NCI-H446 (cell line): ENCODE measurements around the gene SPAG16.
"Not testable (repeated sequence)": the region's sequence is repeated elsewhere in the genome, so short reads cannot be mapped to it uniquely, and the experiment has no call there.

Experiments used
- DNase-seq, 2 experiments: peaks; one replicate each; lab custom pipeline; 2025; lab: John Stamatoyannopoulos, UW

The SPAG16 gene

DNA sequence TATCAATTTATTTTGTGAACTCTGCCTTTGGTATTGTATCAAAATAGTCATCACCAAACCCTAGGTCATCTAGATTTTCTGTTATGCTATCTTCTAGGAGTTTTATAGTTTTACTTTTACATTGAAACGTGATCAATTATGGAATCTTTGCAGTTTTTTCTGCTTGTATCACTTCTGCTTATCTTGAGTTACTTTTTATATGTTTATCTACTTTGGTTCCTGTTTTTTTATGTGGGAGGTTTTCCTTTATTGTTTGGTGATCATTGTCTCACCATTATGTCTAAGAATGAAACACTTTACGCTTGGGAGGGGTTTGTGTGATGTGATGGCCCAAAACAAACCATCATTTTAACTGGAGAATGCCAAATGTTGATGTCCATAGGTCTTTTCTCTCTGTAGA, 261.2 kb downstream of the SPAG16 start:
- DNase-seq, result no peak

DNA sequence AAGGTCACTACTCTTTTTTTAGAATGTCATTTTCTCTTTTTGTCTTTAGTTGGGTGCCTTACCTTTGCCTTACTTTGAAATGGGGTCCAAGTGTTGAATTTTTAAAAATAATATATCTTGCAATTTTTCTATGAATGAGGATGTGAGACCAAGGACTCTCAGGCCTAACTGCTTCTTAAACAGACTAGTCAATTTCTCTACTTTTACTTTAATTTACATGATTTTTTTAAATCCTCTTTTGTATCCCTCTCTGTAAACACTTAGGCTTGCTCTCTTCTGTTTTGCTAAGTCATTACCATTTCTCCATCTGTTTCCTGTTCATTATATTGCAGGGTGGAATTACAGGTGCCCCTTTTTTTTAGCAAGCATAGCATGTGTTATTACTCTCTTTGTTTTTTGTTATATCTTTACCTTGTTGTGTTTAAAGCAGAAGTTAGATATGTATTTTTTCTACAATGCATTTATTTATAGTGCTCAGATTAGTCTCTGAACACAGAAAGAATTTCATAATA, 261.8 kb downstream of the SPAG16 start:
- DNase-seq, result no peak

DNA sequence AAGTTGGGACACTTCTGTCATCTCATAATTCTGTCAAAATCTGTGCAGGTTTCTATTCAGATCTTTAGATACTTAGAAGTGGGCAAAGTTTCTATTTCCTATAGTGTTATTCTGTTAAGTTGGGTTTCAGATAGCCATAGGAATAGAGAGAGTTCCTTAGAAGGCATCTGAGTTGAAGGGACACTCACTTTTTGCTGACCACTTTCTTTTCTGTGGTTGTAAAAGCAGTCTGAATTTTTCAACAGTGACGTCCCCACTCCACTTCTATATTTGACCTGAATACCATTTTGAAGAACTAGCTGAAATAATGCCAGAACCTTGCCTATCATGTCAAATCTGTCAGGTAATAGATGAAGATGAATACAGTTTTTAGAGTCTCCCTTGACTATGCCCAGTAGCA, 267.3 kb downstream of the SPAG16 start:
- no peak for DNase-seq

DNA sequence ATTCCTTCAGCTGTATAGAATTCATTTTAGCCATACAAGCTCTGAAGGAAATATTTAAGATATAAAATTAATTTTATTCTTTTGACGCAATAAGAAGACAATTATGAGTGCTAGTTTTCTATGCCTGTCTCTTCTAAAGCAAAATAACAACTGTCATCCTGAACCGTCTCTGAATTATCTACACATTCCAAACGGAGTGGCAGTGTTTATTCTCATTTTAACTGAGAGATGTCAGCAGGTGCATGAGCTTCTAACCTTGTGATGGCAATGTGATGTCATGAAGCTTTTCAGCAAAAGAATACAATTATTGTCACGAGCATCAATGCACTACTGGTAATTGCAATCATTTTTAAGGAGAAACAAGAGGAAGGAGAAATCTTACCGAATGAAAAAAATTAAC, 274.8 kb downstream of the SPAG16 start:
- no peak for DNase-seq

DNA sequence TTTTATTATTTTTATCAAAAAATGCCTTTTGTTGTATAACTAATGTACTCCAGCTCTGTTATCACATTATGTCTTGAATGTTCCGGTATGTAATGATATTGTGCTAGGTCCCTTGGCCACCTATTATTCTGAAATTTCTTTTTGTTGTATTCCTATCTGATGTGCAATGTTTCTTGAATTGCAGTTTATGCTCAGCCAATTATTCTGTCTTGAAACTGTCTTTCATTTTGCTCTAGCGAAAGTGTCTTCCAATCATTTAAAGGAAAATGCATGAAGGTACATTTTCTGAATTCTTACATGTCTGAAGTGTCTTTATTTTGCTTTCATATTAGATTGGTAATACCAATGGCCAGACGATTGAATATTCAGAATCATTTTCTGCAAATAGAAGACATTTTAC, 277.5 kb downstream of the SPAG16 start:
- no peak for DNase-seq

DNA sequence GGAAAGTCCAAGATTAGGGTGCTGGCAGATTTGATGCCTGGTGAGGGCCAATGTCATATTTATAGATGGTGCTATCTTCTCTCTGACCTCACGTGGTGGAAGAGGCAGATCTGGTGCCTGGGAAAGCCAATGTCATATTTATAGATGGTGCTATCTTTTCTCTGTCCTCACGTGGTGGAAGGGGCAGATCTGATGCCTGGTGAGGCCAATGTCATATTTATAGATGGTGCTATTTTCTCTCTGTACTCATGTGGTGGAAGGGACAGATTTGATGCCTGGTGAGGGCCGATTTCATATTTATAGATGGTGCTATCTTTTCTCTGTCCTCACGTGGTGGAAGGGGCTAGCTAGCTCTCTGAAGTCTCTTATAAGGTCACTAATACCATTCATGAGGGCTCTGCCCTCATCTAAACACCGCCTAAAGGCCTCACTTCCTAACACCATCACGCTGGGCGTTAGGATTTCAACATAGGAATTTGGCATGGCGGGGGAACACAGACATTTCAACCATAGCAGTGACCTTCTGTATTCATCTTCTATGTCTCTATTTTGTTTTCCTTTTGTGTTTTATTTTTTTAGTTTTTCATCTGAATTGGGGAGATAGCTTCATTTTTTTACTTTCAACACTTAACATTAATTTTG, 278.4 kb downstream of the SPAG16 start:
- DNase-seq, result no peak

DNA sequence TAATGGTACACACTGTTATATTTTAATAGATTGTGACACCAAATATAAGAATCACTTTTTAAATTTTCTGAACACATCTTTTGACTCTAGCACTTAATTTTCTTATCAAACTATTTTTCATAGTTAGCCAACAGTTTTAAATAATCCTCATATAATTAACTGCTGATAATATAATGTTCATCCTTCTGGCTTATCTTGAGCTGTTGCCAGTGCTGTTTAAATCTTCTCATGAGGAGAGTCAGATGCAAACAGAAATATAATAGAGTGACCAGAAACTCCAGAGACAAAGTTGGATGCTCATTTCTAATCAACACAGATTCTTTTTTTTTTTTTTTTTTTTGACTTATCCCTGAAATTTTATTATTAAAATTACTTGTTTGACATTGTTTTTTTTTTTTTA, 282.6 kb downstream of the SPAG16 start:
- no peak for DNase-seq

DNA sequence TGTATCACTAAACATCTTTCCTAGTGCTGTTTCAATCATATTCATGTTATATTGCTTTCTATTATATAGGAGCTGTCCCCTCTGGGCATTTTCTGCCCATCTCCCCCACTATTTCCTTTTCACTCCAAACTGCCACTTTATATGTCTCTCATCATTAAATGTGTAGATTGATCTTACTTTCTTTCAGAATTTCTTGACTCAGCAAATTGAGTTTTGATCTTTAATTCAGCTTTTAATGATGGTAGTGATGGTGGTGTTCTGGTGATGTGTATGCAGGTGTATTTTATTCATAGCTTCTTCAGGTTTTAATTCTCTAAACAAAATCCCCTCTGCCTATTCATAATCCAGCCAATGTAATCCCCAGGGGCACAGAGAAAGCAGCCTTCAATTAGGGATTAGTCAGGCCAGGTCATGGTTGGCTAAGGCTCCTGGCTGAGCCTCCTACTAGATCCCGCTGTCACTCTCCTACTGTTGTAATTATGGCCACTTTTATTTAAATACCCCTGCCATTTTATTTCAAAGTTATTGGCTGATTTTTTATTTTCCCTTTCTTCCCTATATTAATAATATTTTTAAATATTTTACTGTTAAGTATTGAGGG, 325.4 kb downstream of the SPAG16 start:
- DNase-seq, result no peak

DNA sequence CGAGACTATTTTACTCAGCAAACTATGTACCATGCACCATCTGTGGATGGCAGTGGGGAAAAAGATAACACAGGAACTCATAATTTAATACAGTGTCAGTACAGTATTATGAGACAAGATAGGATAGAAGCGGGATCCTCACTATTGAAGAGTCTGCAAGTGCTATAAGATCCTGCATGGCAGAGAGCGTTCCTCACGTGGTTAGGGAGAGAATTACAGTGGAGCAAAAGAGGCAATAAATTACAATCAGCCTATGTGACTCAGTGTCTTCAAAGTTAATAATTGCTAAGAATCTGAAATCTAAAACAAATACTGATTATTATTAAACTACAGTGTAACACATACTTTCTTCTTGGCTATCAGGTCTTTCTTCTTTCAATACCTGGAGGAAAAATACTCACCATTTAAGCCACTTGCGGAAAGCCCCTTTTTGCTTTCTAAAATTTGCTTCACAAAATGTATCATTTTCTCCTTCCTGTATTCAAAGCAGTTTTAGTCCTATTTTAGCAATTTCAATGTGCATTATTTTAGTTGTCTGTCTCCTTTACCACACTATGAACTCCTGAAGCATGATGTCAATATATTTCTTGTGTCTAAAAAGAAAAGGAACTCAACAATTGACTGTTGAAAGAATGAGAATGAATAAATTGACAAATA, 342.9 kb downstream of the SPAG16 start:
- no peak for DNase-seq

DNA sequence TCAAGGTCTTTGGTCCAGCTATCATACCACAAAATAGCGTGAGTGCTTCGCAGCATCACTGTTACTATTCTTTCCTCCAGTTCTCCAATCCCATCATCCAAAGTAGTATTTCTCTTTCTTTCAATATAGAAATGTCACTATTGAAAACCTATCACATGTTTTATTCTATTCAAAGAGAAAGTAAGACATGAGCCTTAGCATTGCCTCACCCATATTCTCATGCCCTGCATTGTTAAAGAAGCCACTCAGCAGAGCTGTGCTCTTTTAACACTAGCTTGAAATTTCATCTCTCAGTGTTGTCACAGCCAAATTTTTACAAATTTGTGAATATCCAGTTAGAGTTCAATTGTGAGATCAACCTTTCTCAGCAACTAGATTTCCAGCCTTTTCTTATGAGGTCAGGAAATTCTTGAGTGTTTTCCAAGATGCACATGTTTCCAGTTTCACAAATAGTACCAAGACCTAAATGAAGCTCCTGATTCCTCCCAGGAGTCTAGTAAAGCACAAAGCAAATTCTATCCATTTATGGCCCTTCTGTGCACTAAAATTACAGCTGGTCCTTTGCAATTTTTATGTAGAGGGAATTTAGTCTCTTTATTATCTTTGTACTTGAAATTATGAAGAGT, 343.7 kb downstream of the SPAG16 start:
- DNase-seq, result no peak

DNA sequence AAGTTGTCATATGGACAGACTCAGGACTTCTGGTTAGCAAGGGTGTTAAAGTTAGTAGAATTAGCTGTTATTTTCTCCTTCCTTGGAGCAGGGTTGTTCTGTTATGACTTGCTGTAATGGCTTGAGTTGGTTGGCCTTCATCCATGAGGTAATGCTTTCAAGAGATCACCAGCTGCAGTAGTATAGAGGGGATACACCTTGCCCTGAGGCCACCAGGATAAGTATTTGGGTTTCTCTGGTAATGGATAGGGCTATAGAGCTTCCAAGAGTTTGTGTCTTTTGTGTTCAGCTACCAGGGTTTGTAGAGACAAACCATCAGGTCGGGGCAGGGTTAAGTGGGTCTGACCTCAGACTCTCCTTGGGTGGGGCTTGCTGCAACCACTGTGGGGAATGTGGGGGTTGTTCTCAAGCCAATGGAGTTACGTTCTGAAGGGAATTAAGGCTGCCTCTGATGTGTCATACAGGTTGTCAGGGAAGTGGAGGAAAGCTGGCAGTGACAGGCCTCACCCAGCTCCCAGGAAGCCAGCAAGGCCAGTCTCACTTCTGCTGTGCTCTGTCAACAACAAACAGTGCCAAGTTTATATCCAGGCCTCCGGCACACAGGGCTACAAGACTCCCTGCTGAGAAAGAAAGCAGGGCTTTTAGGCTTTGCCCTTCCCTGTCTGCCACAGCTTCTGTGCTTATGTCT, 356.6 kb downstream of the SPAG16 start:
- DNase-seq, result peak in 1 of 2 experiments; percentile 18

DNA sequence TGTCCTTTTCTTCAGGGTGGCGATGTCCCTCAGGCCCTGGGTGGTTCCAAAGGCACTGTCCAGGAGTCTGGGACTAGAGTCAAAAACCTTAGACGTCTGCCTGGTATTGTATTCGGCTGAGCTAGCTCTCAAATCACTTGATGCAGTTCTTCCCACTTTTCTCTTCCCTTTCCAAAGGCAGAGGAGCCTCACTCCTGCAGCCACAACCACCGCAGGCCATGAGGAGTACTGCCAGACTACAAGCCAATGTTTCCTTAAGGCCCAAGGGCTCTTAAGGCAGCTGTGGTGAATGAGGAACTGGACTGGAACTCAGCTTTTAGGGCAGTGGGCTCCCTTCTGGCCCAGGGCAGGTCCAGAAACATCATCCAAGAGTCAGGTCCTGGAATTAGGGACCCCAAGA, 360.7 kb downstream of the SPAG16 start:
- no peak for DNase-seq

DNA sequence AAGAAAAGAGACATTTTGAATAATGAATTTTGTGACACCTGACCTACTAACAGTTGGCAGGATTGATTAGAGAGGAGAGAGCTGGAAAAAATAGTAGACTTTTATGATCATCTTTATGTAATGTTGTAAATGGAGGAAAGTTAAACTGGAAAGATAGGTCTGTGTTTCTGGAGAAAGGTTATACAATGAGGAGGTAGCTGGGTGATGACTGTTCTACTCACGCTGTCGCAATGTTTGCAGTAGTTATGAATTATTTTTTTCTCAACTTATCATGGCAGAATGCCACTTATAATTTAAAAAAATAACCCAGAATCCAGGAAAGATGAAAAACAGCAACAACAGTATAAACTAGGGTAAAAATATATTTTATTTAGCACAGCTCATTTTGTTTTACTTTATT, 364.9 kb downstream of the SPAG16 start:
- DNase-seq, result no peak

DNA sequence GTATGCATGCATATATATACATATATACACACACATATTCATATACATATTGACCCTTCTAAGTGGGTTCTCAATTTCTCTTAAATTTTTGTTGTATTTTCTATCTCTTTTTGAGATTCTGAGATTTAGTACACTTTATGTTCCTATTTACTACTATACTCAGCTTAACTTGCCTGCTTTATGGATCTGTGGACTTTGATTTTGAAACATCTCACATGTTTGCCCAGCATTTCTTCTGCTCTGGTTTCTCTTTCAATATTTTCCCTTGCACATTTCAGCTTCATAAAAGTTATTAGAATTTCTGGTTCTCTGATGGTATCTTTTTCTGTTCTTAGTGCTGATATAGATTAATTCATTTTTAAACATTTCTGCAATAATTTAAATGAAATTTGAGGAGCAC, 380.6 kb downstream of the SPAG16 start:
- DNase-seq, result no peak

DNA sequence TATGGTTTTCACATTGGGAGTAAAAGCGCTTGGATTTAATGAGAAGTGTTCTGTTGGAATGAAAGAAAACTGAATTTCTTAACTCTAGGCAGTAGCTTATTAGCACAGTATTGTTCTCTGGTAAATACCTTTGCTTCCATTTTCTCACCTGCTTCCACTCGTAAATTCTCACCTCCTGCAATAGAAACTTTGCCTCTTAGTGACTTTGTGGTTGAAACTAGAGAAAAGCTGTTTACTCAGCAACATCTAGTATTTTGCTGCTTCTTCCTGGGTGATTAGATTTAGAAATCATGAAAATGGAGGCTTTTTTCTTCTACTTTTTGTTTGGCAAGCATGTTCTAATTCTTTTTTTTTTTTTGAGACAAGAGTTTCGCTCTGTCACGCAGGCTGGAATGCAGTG, 385.4 kb downstream of the SPAG16 start:
- no peak for DNase-seq

DNA sequence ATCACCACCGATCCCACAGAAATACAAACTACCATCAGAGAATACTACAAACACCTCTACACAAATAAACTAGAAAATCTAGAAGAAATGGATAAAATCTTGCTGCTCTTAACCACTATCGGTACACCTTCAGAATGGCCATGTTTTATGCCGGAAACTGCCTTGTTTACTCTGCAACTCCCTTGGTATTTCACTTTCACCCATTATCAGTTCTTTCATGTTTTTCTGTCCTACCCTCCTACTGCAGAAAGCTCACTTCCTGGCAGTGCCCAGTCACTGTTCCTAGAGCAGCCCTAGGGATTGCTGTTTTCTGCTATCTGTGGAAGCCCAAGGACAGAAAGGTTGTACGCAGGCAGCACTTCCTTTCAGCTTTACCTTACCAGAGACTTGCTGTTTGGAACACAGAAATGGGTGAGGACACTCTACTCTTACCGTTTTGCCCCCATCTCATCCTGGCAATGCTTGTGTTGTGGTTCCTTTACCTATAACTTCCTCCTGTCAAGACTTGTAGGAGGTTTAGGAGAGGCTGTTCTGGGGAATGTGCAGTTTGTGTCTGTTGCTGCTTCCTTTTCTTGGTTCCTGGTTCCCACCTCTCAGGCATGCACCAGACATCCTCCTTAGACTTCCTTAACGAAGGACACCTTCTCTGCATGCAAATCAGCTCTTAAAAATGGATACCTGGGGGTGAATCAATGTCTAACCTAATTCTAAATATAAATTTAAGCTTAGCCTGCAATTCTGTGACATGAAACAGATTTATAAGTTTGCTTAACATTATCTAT, 394.4 kb downstream of the SPAG16 start:
- no peak for DNase-seq

DNA sequence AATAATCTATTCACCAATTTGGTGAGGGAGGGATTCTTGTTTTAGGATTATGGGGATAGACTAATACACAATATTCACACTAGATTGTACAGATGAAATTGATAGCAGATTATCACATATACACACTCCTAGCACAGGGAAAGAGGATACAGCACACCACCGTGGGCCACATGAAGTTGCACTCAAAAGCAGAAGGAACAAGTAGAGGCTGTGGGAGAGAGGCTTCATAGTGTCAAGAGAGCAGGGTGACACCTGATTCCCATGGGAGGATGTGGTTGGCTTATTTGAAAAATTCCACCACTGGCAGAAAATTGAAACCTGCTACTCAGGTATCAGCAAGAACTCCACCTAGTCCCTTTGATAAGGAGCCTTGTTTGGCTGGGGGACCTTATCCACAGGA, 395.6 kb downstream of the SPAG16 start:
- no peak for DNase-seq

DNA sequence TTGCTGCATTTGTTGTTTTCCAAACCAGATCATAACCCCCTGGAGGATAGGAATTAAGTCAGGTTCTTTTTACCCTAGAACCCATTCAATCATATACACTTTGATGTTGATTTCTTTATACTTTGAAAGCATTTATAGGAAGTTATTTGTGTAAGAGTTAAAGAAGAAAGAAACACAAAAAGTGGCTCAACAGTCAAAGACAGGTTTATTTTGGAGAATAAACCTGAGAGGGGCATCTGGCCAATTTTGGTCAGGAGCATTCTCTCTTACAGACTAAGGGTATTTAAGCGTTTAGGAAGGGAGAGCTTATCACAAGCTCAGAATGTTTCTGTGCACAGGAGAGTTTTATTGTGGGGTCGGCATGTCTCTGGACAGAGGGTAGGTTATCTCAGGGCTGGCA, 398.0 kb downstream of the SPAG16 start:
- no peak for DNase-seq

DNA sequence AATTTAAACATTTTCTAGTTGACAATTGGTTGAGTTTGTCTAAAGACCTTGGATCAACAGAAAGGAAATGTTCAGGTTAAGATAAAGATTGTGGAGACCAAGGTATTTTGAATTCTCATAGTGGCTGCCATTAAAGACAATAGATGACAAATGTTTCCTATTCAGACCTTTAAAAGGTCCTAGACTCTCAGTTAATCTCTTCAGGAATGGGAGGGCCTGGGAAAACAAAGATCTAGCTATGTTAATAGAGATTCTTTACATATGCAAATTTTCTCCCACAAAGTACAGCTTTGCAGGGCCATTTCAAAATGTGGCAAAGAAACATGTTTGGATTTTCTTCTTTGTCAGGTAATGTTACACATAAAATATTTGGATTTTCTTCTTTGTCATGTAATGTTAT, 403.9 kb downstream of the SPAG16 start:
- DNase-seq, result no peak

DNA sequence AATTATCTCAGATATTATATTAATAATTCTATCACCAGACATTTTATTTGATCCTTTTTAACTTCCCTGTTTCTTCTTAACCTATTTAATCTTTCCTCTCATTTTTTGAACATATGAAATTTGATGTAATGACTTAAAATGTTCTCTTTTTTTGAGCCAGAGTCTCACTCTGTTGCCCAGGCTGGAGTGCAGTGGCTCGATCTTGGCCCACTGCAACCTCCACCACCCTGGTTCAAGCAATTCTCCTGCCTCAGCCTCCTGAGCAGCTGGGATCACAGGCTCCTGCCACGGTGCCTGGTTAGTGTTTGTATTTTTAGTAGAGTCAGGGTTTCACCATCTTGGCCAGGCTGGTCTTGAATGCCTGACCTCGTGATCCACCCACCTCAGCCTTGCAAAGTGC, 404.6 kb downstream of the SPAG16 start:
- DNase-seq, result not testable (repeated sequence)

DNA sequence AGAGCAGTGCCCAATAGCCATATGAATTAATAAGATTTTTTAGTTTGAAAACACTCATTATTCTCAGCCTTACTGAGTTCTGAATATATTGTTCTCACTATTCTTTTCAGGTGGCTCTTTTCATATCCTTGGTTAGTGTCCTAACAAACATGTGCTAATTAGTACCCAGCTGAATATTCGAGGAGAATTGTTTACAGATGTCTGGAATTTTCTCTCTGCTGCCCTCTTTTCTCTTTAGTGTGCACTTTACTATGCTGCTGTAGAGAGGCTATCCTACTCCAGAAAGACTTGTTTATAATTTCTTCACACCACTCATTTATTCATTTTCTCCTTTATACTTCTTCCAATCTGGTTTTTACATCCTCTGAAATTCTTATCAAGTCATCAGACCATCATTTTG, 405.3 kb downstream of the SPAG16 start:
- no peak for DNase-seq

DNA sequence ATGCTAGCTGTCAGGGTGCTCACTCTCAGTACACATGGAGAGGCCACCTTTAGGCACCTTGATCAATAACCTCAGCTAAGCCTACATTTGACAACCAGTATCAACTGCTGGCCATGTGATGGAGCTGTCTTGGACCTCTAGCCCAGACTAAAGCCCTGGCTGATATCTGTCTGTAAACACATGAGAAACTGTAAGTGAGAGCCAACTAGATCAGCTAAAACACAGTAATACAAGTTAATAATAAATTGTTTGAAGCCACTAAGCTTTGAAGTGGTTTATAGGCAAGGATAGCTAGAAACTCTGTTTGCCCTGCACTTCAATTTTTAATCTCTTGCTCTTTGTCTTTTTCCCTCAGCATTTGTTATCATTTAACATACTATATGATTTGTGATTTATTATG, 407.1 kb downstream of the SPAG16 start:
- DNase-seq, result no peak
